ENCODE results near the gene NBAS. TPM values are rescaled to one million over a fixed set of nuclear protein-coding genes. Genes with fewer than 3 reads are reported as not detected.

NBAS gene
- total RNA-seq: 82.6 and 92.3 TPM in 2 replicates

GRCh38 chr2:15560988-15561573 is at the start of gene NBAS:
Gene NBAS (minus strand): TSS chr2:15561334. CDS start chr2:15561304, 30 bp downstream.

GRCh38 chr2:15591692-15592463 is 30.7 kb upstream of the NBAS start, which contains the start of gene DDX1:
Gene DDX1 (plus strand): TSS chr2:15591868. CDS start chr2:15591934, 66 bp downstream.

Other genes starting within 250 kb of the NBAS start
- 147 and 166 TPM in 2 replicates for gene DDX1, start 30.5 kb upstream of the NBAS start, total RNA-seq